Brain microvascular endothelial cell (primary cell): Measurements from ENCODE around the gene VPS13D.

Experiments used
- DNase-seq: peaks from one replicate; pipeline ENCODE4 v3.0.0-alpha.2; 2020
- H3K27ac ChIP-seq: fragments of 250-450 bp; sonication (Bioruptor Pico); 2 replicates; pipeline ENCODE4 v1.5.1; 2020; ENCODE audit warnings: mild to moderate bottlenecking, moderate library complexity
- H3K27me3 ChIP-seq: fragments of 250-450 bp; sonication (Bioruptor Pico); replicated peaks from 2 replicates; pipeline ENCODE4 v1.5.1; 2020; ENCODE audit warnings: mild to moderate bottlenecking
- H3K36me3 ChIP-seq: fragments of 250-450 bp; sonication (Bioruptor Pico); replicated peaks from 2 replicates; pipeline ENCODE4 v1.5.1; 2020; ENCODE audit warnings: mild to moderate bottlenecking
- H3K4me3 ChIP-seq: 2 replicates; pipeline ENCODE4 v1.5.1; 2011; ENCODE audit warnings: low read depth, mild to moderate bottlenecking, control low read depth, low read length, moderate library complexity
- in situ Hi-C: cut with HindIII; loops from 2 replicates; pipeline ENCODE4 v1.10.0; 2017; ENCODE audit warnings: low sequenced_read_pairs, low pct_ligation_motif_present
- TF ChIP-seq, protein P1 (sequence below): IDR thresholded peaks from 2 replicates; pipeline ENCODE4 v1.5.1; 2011; ENCODE audit warnings: low read depth, mild to moderate bottlenecking, moderate library complexity, low read length, control low read depth, inconsistent platforms; ENCODE audit errors: missing control alignments

Gene VPS13D

GRCh38 chr1:12505639-12506280 lies 275.9 kb downstream of the VPS13D start:
- Histone ChIP-seq H3K27me3 (no peaks in the 10 kb centered on the region), H3K4me3 (no peak overlapping the region), H3K27ac (no peak overlapping the region), H3K36me3 (peaks cover 11% of the 10 kb centered on the region)
- in situ Hi-C loops, result no loop called here
- DNase-seq, result no peak
- TF ChIP-seq, protein P1, sequence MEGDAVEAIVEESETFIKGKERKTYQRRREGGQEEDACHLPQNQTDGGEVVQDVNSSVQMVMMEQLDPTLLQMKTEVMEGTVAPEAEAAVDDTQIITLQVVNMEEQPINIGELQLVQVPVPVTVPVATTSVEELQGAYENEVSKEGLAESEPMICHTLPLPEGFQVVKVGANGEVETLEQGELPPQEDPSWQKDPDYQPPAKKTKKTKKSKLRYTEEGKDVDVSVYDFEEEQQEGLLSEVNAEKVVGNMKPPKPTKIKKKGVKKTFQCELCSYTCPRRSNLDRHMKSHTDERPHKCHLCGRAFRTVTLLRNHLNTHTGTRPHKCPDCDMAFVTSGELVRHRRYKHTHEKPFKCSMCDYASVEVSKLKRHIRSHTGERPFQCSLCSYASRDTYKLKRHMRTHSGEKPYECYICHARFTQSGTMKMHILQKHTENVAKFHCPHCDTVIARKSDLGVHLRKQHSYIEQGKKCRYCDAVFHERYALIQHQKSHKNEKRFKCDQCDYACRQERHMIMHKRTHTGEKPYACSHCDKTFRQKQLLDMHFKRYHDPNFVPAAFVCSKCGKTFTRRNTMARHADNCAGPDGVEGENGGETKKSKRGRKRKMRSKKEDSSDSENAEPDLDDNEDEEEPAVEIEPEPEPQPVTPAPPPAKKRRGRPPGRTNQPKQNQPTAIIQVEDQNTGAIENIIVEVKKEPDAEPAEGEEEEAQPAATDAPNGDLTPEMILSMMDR, result no peak

DNA sequence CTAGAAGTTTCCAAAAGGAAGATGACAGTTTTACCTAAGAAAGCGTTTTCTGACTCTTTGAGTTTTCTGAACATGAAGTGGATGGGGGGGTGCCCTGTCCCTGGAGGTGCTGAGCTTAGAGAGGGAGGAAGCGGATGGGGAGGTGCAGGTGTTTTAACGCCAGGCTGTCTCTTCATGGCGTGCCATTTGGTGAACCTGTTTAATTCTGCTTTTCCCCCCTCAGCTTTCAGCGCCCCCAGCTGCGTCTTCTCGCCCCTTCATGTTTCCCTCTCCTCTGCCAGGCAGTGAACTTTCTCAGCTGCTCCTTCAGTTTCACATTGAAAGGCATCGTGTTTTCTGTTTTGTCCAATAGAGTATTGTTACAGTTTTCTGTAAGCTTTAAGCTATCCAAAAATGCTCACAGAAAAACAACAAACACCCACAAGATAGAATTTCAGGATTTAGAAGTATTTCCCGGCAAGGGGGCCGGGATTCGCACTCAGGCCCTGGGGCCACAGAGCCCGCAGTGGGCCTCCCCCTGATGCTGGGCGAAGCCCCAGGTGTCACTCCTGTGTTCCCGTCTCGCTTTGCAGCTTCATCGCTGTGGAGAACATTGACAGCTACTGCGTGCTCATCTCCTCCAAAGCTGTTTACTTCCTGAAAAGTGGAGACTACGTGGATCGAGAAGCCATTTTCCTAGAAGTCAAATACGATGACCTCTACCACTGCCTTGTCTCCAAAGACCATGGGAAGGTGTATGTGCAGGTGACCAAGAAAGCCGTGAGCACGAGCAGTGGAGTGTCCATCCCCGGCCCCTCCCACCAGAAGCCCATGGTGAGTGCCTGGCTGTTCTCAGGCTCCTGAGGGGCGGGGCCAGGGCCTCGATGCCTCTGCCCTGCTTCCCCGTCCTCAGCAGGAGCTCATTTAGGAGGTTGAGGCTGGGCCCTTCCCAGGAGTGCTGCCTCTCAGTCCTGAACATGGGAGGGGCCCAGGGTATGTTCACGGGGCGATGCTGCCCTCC lies 276.8 kb downstream of the VPS13D start:
- Histone ChIP-seq H3K27me3 (no peaks in the 10 kb centered on the region), H3K27ac (no peak overlapping the region), H3K4me3 (no peak overlapping the region), H3K36me3 (peaks cover 11% of the 10 kb centered on the region)
- TF ChIP-seq, protein P1, result no peak
- DNase-seq, result no peak
- in situ Hi-C loops, result no loop called here

- H3K27ac ChIP-seq, result no peak overlapping the region
- DNase-seq, result no peak
- H3K27me3 ChIP-seq, result no peaks in the 10 kb centered on the region
- no peak overlapping the region for H3K4me3 ChIP-seq
- TF ChIP-seq, protein P1, result no peak
- H3K36me3 ChIP-seq, result peaks cover 11% of the 10 kb centered on the region
- in situ Hi-C loops, result no loop called here
Measured at GRCh38 chr1:12507631-12508030, 277.8 kb downstream of the VPS13D start.

DNA sequence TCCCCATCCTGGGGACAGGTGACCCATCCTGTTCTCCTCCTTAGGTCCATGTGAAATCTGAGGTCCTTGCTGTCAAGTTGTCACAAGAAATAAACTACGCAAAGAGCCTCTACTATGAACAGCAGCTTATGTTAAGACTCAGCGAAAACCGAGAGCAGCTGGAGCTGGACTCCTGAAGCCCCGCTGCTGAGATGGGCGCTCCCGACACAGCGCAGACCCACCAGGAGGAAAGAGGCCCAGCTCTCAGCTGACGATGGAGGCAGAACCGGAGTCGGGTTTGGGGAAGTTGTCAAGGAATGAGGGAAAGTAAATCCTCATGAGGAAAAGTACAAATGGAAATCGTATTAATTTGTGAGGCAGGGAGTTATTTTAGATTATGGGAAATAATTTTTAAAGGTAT lies 279.0 kb downstream of the VPS13D start:
- DNase-seq, result no peak
- peaks cover 11% of the 10 kb centered on the region for H3K36me3 ChIP-seq
- no peaks in the 10 kb centered on the region for H3K27me3 ChIP-seq
- H3K27ac ChIP-seq, result no peak overlapping the region
- TF ChIP-seq, protein P1, result no peak
- no peak overlapping the region for H3K4me3 ChIP-seq
- in situ Hi-C loops, result no loop called here

DNA sequence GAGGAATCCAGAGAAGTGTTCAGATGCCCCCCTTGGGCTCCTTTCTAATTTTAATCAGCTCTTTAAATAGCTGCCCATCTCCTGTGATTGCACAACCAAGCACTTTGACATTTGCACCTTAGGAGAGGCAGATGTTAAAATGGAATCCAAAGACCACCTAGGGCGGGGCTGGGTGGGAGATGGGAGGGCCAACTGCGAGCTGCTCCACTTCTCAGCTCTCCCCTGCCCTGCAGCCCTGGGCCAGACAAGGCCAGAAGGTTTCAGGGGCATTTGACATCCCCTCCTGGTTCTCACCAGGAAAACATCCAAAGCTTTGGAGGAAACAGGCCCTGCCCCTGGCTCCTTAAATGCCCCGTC lies 281.3 kb downstream of the VPS13D start:
- peak overlapping the region; percentile 95 for H3K27ac ChIP-seq
- in situ Hi-C loops, result no loop called here
- peaks cover 8% of the 10 kb centered on the region for H3K36me3 ChIP-seq
- TF ChIP-seq, protein P1, result no peak
- H3K27me3 ChIP-seq, result no peaks in the 10 kb centered on the region
- H3K4me3 ChIP-seq, result no peak overlapping the region
- no peak for DNase-seq
